ENCODE data around the gene AEBP1.

The AEBP1 gene

GRCh38 chr7:44067064-44067951, 36.8 kb upstream of the AEBP1 start:
- DNase-seq = no peak

GRCh38 chr7:44068054-44068453, 36.1 kb upstream of the AEBP1 start:
- no peak for DNase-seq

GRCh38 chr7:44071726-44072363, 32.3 kb upstream of the AEBP1 start:
- DNase-seq = no peak

GRCh38 chr7:44072364-44073231, 31.5 kb upstream of the AEBP1 start:
- peak; percentile 75 for DNase-seq

- DNase-seq = peak; percentile 38
Observed at GRCh38 chr7:44073664-44074348, 30.3 kb upstream of the AEBP1 start.

- no peak for DNase-seq
Observed at GRCh38 chr7:44074349-44074695, 29.8 kb upstream of the AEBP1 start.

GRCh38 chr7:44075296-44076075, 28.7 kb upstream of the AEBP1 start:
- DNase-seq = no peak

GRCh38 chr7:44076101-44076895, 27.8 kb upstream of the AEBP1 start:
- no peak for DNase-seq

GRCh38 chr7:44077061-44077460, 27.1 kb upstream of the AEBP1 start:
- DNase-seq = no peak

- DNase-seq = no peak
Observed at GRCh38 chr7:44077681-44078091, 26.5 kb upstream of the AEBP1 start.

GRCh38 chr7:44078521-44078920, 25.6 kb upstream of the AEBP1 start:
- DNase-seq = no peak

- DNase-seq = no peak
Observed at GRCh38 chr7:44079331-44080021, 24.7 kb upstream of the AEBP1 start.

- no peak for DNase-seq
Observed at GRCh38 chr7:44080118-44080517, 24.0 kb upstream of the AEBP1 start.

GRCh38 chr7:44080686-44081265, 23.4 kb upstream of the AEBP1 start:
- DNase-seq = no peak

- DNase-seq = no peak
Observed at GRCh38 chr7:44081266-44081748, 22.8 kb upstream of the AEBP1 start.

GRCh38 chr7:44082541-44083207, 21.5 kb upstream of the AEBP1 start:
- DNase-seq = peak; percentile 89

GRCh38 chr7:44083796-44084195, 20.3 kb upstream of the AEBP1 start:
- DNase-seq = no peak

GRCh38 chr7:44084701-44085100, 19.4 kb upstream of the AEBP1 start:
- no peak for DNase-seq

- no peak for DNase-seq
Observed at GRCh38 chr7:44085546-44085945, 18.6 kb upstream of the AEBP1 start.
